Suprapubic skin (tissue), 3 donors: ENCODE data around the gene POMT2.

Experiments used
- CTCF ChIP-seq, 2 donors: fragments of 200-600 bp in 1 of 2; fragments of 450-650 bp in 1 of 2; sonication (generic) in 1 of 2; IDR thresholded peaks; one replicate each; pipeline ENCODE4 v1.5.1; 2016 to 2019; ENCODE audit warnings: antibody characterized with exemption in 2 of 2, mild to moderate bottlenecking in 1 of 2, moderate library complexity in 1 of 2
- EP300 ChIP-seq: sonication (generic); formaldehyde crosslinking; IDR thresholded peaks from one replicate; pipeline ENCODE4 v1.6.1; 2017; ENCODE audit warnings: antibody characterized with exemption

GRCh38 chr14:77249286-77249685 lies 71.4 kb downstream of the POMT2 start:
- TF ChIP-seq CTCF (IDR thresholded peaks at IDR 0.05) (no peak), EP300 (no peak)
